Endothelial cell of umbilical vein (primary cell): ENCODE data around the gene KLK2. TPM values are rescaled to one million over a fixed set of nuclear protein-coding genes. Genes with fewer than 3 reads are reported as not detected.

ENCODE experiments used
- BruUV-seq: library from RNA; stranded (reverse); fragments of 400-500 nt; replicated peaks from 2 replicates; lab custom pipeline; 2021; lab: Mats Ljungman, UMichigan
- CTCF ChIA-PET: fragments of 300-600, 350-600 bp; sonication (Branson Sonifier 250); formaldehyde crosslinking; loops from one replicate; lab custom pipeline; 2021; ENCODE audit warnings: antibody characterized with exemption, inconsistent platforms; lab: Charles Lee
- POLR2A ChIA-PET: fragments of 300-600, 350-600 bp; sonication (Branson Sonifier 250); formaldehyde crosslinking; loops from one replicate; lab custom pipeline; 2021; ENCODE audit warnings: antibody characterized with exemption, inconsistent platforms; lab: Charles Lee
- DNase-seq: peaks from one replicate; pipeline ENCODE4 v3.0.0-alpha.2; 2011; ENCODE audit warnings: low read depth, low spot score
- FAIRE-seq: peaks from 2 replicates; lab custom pipeline; 2011; peaks lifted over from hg19 to GRCh38; lab: Jason Lieb, UNC
- H2AFZ ChIP-seq: 2 replicates; pipeline ENCODE4 v1.6.0; 2012; ENCODE audit warnings: low read depth, low read length, control low read depth, inconsistent platforms
- H3K27ac ChIP-seq: 2 replicates; pipeline ENCODE4 v1.5.1; 2011; ENCODE audit warnings: low read depth, mild to moderate bottlenecking, control low read depth, low read length, moderate library complexity; ENCODE audit not compliant: insufficient read depth
- H3K27me3 ChIP-seq, 2 experiments: 2 replicates each; pipeline versions ENCODE4 v1.6.0 to v1.6.1; 2011; ENCODE audit warnings: low read length in 2 of 2, mixed read lengths in 1 of 2; ENCODE audit not compliant: control insufficient read depth in 2 of 2, insufficient read depth in 2 of 2
- H3K36me3 ChIP-seq, 2 experiments: 2 replicates in 1 of 2; 3 replicates in 1 of 2; pipeline ENCODE4 v1.5.1; 2011; ENCODE audit warnings: low read length in 2 of 2, mild to moderate bottlenecking in 1 of 2, moderate library complexity in 1 of 2; ENCODE audit not compliant: control insufficient read depth in 2 of 2, insufficient read depth in 2 of 2; ENCODE audit errors: extremely low read depth in 1 of 2
- H3K4me1 ChIP-seq: 3 replicates; pipeline ENCODE4 v1.5.1; 2011; ENCODE audit warnings: mild to moderate bottlenecking, low read length; ENCODE audit not compliant: control insufficient read depth, insufficient read depth; ENCODE audit errors: extremely low read depth
- H3K4me2 ChIP-seq: 2 replicates; pipeline ENCODE4 v1.6.1; 2011; ENCODE audit warnings: low read length, control low read depth, mixed read lengths; ENCODE audit not compliant: insufficient read depth
- H3K4me3 ChIP-seq, 3 experiments: fragments of 200-600 bp in 1 of 3; sonication (generic), shearing (Covaris generic) in 1 of 3; replicated peaks in 1 of 3; 2 replicates each; pipeline ENCODE4 v1.5.1; 2011 to 2016; ENCODE audit warnings: control low read depth in 3 of 3, low read length in 3 of 3, mild to moderate bottlenecking in 2 of 3, inconsistent platforms in 1 of 3, low read depth in 1 of 3, moderate library complexity in 1 of 3; ENCODE audit not compliant: insufficient read depth in 1 of 3
- H3K79me2 ChIP-seq: 2 replicates; pipeline ENCODE4 v1.6.0; 2012; ENCODE audit warnings: low read length, inconsistent platforms; ENCODE audit not compliant: control insufficient read depth, insufficient read depth
- H3K9ac ChIP-seq: replicated peaks from 2 replicates; pipeline ENCODE3; 2011; ENCODE audit warnings: low read length, control low read depth; ENCODE audit not compliant: insufficient read depth; ENCODE audit errors: extremely low read depth
- H3K9me1 ChIP-seq: replicated peaks from 3 replicates; pipeline ENCODE4 v1.6.0; 2011; ENCODE audit warnings: mild to moderate bottlenecking, low read length; ENCODE audit not compliant: control insufficient read depth, insufficient read depth; ENCODE audit errors: extremely low read depth
- H3K9me3 ChIP-seq: replicated peaks from 2 replicates; pipeline ENCODE4 v1.5.1; 2012; ENCODE audit warnings: low read length, inconsistent platforms; ENCODE audit not compliant: control insufficient read depth, insufficient read depth
- H4K20me1 ChIP-seq: replicated peaks from 2 replicates; pipeline ENCODE3; 2011; ENCODE audit warnings: mild to moderate bottlenecking, low read length; ENCODE audit not compliant: control insufficient read depth, insufficient read depth; ENCODE audit errors: extremely low read depth
- CTCF ChIP-seq, 2 donors: IDR thresholded peaks; 1 replicate in 1 of 2; 2 replicates in 1 of 2; pipeline ENCODE4 v1.5.1; 2011; ENCODE audit warnings: low read length in 2 of 2, mild to moderate bottlenecking in 2 of 2, moderate library complexity in 2 of 2, control low read depth in 1 of 2, inconsistent platforms in 1 of 2, low read depth in 1 of 2; ENCODE audit not compliant: insufficient read depth in 1 of 2; ENCODE audit errors: extremely low read depth in 1 of 2
- EZH2 ChIP-seq: IDR thresholded peaks from 2 replicates; pipeline ENCODE4 v1.6.1; 2012; ENCODE audit warnings: borderline replicate concordance, low read depth, mild to moderate bottlenecking, moderate library complexity, low read length, inconsistent platforms; ENCODE audit not compliant: severe bottlenecking
- FOS ChIP-seq: IDR thresholded peaks from 2 replicates; pipeline ENCODE4 v1.6.1; 2011; ENCODE audit warnings: mild to moderate bottlenecking, low read length, moderate library complexity, borderline replicate concordance; ENCODE audit not compliant: insufficient read depth
- GATA2 ChIP-seq: IDR thresholded peaks from 2 replicates; pipeline ENCODE4 v1.7.0; 2011; ENCODE audit warnings: low read depth, mild to moderate bottlenecking, moderate library complexity, mixed read lengths, low read length; ENCODE audit not compliant: insufficient read length, insufficient read depth
- JUN ChIP-seq: IDR thresholded peaks from 2 replicates; pipeline ENCODE4 v1.6.1; 2011; ENCODE audit warnings: borderline replicate concordance, low read depth; ENCODE audit not compliant: insufficient read length, insufficient read depth
- MAX ChIP-seq: IDR thresholded peaks from 2 replicates; pipeline ENCODE4 v1.6.1; 2011; ENCODE audit not compliant: insufficient read depth, insufficient read length
- MYC ChIP-seq: IDR thresholded peaks from one replicate; pipeline ENCODE4 v1.6.1; 2011; ENCODE audit warnings: mild to moderate bottlenecking, low read depth, low read length
- POLR2A ChIP-seq: IDR thresholded peaks from 2 replicates; pipeline ENCODE4 v1.6.1; 2012; ENCODE audit warnings: low read depth, mild to moderate bottlenecking, control low read depth, low read length
- POLR2AphosphoS5 ChIP-seq: IDR thresholded peaks from 2 replicates; pipeline ENCODE4 v1.6.1; 2012; ENCODE audit warnings: low read depth, mild to moderate bottlenecking, control low read depth, low read length, moderate library complexity; ENCODE audit not compliant: insufficient read depth
- dilution Hi-C: fragments of 300-500 bp; cut with MboI; formaldehyde crosslinking; loops from one replicate; pipeline ENCODE4 v1.15.0; 2019; ENCODE audit warnings: low sequenced_read_pairs; ENCODE audit not compliant: extremely low pct_ligation_motif_present
- intact Hi-C: fragments of 100-400 bp; cut with micrococcal nuclease; formaldehyde crosslinking; loops from one replicate; pipeline ENCODE4 v1.10.0; 2022
- polyA plus RNA-seq, 4 experiments: library from polyadenylated mRNA; depleted of rRNA in 3 of 4; stranded (reverse) in 3 of 4; unstranded in 1 of 4; fragments of >200 nt; gene quantifications; 2 replicates each; pipeline versions ENCODE4 v1.2.1 to v1.2.3, GENCODE V29; 2011 to 2012; ENCODE audit warnings: missing spikeins in 1 of 4
- total RNA-seq: library from RNA; stranded (reverse); gene quantifications from 2 replicates; pipeline ENCODE4 v1.2.3, GENCODE V29; 2021

Gene KLK2
- total and polyA plus RNA-seq, 2 donors (not counting 3 experiments of a cell fraction or from before 2014, with no cell fraction given): not detected

GRCh38 chr19:50826492-50827240 is 46.6 kb upstream of the KLK2 start:
- CTCF ChIA-PET: no interaction called here
- FAIRE-seq (no peak), DNase-seq (no peak)
- Histone ChIP-seq H3K4me1 (no peaks in the 10 kb centered on the region), H3K36me3 (no peaks in the 10 kb centered on the region), H3K27ac (no peak overlapping the region), H4K20me1 (no peaks in the 10 kb centered on the region), H3K9ac (no peak overlapping the region), H3K9me3 (no peaks in the 10 kb centered on the region), H3K4me3 (no peak overlapping the region), H3K4me2 (no peak overlapping the region), H3K9me1 (no peaks in the 10 kb centered on the region), H3K27me3 (no peaks in the 10 kb centered on the region), H3K79me2 (no peaks in the 10 kb centered on the region), H2AFZ (no peak overlapping the region)
- TF ChIP-seq CTCF (IDR thresholded peaks at IDR 0.05; ENCODE audit: extremely low read depth in 1 of 2, insufficient read depth in 1 of 2, low read depth in 1 of 2, low read length in 2 of 2) (no peak), POLR2A (no peak), POLR2AphosphoS5 (no peak), MYC (no peak), GATA2 (no peak), EZH2 (no peak), JUN (no peak), MAX (no peak), FOS (no peak)
- intact Hi-C loops (no loop called here), dilution Hi-C loops (no loop called here)
- no TSS peak for BruUV-seq
- POLR2A ChIA-PET: no interaction called here
